SK-N-DZ (cell line): ENCODE measurements around the gene GPR137B.

Experiments
- DNase-seq: peaks from one replicate; pipeline ENCODE4 v3.0.0-alpha.2; 2015; ENCODE audit warnings: low spot score

GPR137B gene

GRCh38 chr1:236113324-236114032 is 28.9 kb upstream of the GPR137B start:
- DNase-seq, result no peak

GRCh38 chr1:236114076-236114747 is 28.1 kb upstream of the GPR137B start:
- DNase-seq, result no peak

- no peak for DNase-seq
Measured at GRCh38 chr1:236117710-236118109, 24.6 kb upstream of the GPR137B start.

- no peak for DNase-seq
Measured at GRCh38 chr1:236119943-236120484, 22.3 kb upstream of the GPR137B start.

DNA sequence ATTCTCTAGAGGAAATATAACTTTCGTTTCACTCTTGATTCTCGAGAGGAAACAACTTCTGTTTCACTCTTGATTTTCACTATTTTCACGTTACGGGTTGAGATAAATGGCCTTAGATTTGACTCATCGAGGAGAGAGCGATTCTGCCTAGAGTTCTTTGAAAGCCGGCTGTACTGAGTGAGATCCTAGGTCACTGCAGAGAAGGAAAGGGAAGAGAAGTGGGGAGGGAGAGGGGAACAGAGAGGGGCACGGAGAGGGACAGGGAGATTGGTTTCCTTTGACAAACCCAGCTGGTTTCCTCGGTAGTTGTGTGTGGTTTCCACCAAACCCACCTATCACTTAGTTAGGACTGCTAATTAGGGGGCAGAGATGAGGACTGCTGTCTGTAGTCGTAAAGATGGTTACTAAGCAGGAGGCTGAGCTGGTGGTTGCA is 21.6 kb upstream of the GPR137B start:
- DNase-seq, result no peak

DNA sequence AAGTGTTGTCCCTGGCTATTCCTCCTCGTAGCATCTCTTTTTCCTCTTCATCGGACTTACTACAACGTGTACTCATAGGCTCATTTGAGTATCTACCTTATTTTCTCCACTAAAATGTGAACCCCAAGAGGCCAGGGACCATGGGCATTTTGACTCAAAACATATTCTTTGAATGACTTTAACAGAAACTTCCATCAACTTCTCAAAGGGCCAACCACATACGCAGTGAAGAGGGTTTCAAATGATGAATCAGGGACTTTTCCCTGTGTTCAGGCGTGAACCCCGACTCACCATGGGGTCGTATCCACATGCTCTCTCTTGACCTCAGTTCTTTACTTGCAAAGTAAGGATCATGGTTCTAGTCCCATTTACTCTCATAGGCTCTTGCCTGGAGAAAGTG is 20.2 kb upstream of the GPR137B start:
- no peak for DNase-seq

- DNase-seq, result no peak
Measured at GRCh38 chr1:236123563-236123962, 18.8 kb upstream of the GPR137B start.

DNA sequence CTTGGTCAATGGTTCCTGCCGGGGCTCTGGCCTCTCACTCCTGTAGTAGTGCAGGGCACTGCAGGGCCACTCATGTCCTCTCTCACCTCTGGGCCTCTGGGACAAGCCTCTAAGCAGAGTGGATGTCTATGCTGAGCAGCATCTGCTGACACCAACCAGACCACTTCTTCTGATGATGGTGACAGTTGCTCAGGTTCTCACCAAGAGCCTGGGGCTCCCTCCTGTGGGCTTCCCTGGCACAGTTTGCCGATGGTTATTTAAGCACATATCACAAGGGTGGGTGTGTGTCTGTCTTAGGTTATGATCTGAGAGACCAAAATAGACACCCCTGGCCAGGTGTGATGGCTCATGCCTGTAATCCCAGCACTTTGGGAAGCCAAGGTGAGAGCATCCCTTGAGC is 17.4 kb upstream of the GPR137B start:
- DNase-seq, result peak; percentile 35

DNA sequence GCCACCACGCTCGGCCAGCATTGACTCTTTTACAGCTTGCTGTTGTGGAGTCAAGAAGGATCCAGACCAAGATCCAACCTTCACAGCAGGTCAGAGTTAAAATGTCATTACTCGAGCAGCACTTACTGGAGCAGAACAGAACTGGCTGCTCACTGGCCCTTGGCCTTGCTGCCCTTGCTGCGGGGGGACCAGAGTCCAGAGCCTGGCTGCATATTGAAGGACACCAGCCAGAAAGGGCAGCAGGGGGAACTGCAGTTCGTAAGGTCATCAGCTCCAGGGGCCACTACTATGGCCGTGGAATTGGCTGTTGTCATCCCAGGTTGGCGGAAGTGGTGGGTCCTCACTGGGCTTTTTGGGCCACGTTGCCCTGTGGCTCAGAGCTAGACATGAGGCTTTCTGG is 15.3 kb upstream of the GPR137B start:
- DNase-seq, result no peak

DNA sequence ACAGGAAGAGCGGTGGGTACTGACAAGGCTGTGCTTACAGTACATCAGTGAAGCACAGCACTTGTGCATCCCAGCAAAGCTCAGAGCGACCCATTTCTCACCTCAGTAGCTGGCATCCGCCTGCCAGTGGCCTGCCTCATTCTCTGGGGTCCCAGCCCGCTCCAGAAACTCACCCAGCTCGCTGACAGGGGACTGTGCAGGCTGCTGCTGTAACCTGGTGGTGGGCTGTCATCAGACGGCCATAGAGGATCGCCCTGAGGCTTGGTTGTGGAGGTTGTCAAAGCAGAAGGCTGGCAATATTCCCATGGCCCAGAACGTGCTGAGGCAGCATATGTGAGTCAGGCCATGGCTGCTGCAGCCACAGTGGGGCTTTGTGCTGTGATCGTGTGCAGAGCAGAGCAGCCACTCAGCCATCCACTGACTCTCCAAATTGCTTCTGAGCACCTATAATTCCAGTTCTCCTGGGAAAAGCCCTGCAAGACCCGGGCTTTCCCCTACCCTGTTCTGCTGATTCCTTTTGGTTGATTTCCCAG is 13.6 kb upstream of the GPR137B start:
- DNase-seq, result no peak

DNA sequence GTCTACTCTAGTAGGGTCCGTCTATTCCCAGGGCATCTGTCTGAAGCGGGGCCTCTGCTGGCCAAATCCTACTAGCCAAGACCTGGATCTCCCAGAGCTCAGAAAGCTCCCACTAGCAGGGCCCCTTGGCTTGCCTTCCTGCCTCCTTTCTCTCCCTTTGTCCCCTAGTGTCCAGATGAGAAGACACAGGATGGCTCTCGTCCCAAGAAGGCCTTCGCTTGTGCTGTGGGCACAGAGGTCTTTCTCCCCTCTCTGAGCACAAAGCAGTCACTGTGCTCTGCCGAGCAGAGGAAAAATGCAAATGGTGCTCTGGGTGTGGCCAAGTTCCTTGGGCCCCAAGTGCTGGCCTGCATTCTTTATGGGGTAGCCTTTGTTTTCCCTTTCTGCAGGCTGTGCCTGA is 13.0 kb upstream of the GPR137B start:
- DNase-seq, result no peak

DNA sequence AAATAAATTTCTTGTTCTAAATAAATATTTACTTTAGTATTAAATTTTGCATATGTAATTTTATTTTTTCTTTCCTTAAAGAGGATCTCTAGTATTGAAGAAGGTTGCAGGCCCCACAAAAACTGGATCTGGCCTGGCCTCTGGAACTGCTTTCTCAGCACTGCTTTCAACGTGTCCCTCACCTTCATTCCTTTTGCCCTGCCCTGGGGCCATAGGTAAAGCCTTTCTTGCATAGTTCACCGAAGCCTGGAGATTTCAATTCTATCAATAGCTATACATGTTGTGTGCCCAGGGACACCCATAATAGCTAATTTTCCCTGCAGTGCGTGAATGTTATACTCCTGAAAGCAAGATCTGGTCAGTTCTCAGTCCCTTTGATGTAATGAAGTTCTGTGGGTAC is 12.0 kb upstream of the GPR137B start:
- DNase-seq, result no peak

GRCh38 chr1:236131916-236132315 is 10.4 kb upstream of the GPR137B start:
- no peak for DNase-seq

- DNase-seq, result no peak
Measured at GRCh38 chr1:236132420-236133046, 9.8 kb upstream of the GPR137B start.

GRCh38 chr1:236133339-236133738 is 9.0 kb upstream of the GPR137B start:
- DNase-seq, result no peak

DNA sequence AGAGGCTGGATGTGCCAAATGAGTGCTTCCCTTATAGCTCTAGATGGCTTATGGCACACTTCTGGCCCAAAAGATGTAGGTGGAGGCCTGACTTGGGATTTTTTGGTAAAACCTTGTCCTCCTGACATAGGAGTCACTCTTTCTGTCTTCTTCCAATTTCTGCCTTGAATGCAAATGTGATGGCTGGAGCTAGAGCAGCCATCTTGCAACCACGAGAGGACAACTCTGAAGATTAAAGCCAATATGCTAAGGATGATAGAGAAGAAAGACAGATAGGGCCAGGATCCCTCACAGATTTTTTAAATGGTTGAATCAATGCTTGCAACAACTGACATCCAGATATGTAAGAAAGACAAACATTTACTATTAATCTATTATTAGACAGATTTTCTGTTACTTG is 8.5 kb upstream of the GPR137B start:
- DNase-seq, result no peak

GRCh38 chr1:236137285-236137852 is 5.0 kb upstream of the GPR137B start:
- DNase-seq, result no peak

DNA sequence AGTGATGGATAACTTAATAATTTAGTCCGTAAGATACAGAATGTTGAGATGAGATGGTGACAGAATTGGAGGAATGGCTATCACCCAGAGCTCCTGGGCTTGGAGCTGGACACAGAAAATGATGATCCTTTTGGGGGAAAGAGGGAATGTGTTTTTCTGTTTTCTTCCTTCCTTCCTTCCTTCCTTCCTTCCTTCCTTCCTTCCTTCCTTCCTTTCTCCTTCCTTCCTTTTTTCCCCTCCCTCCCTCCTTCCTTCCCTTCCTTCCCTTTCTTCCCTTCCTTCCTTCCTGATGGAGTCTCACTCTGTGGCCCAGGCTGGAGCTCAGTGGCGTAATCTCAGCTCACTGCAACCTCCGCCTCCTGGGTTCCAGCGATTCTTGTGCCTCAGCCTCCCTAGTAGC is 2.8 kb upstream of the GPR137B start:
- DNase-seq, result no peak

DNA sequence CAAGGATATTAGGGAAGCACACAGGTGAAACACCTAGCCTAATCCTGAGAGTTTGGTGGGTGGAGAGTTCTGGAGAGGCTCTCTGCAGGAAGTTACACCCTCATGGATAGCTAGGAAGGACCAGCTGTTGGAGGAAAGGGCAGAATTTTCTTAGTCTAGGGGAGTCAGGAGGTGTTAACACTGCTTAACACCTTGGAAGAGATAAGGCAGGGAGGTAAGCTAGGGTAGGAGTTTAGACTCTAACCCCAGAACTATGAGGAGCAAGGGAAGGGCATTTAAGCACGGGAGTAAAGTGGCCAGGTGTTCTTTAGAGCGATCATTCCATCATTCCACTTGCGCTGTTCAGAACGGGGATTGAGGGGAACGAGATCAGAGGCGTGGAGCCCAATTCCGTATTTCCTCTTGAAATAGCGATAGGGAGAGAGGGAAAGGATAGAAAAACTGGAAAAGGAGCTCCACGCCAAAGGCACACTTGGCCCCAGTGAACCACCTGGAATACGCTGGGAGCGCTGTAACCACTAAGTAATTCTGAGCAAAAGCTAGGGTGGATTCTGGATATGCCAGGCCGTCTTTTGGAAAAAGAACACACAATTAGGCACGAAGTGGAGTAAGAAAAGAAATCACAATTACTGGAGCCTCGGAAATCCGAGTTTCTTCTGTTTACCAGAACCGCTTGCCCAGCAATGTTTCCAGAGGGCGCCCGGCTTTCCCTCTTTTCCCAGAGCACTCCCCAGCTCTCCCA is 1.5 kb upstream of the GPR137B start:
- no peak for DNase-seq

DNA sequence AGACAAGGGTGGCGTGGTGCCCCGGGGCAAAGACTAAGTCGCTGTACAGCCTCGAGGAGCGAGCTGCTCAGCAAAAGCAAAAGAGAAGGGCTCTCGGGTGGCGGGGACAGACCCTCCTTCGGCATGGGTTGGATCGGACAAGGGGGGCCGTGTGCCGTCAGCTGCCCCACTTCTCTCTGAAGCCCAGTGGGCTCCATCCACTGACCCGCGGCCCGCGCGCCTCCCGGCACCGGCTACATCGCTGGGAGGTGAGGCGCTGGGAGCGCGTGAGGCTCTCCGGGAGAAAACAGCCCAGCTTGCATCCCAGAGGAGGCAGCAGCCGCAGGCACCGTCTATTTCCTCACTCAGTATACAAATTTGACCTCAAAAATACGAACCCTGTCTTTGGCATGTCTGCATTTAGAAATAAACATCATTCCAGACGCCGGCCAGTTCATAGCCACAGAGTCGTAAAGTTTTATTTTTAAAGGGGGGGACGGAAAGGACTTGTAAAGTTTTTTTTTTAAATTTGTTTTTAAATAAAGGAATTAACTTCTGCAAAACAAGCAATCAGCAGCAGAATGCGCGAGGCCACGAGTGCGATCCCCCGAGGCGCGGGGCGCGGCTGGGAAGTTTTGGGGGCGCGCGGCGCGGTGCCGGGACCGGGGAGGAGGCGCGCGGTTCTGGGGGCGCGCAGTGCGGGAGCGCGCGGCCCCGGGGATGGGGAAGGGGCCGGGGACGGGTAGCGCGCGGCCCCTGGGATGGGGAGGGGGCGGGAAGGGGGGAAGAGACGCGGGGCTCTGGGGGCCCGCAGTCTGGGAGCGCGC is 689 bp upstream of the GPR137B start:
- DNase-seq, result no peak
